Endothelial cell of umbilical vein (primary cell): Measurements from ENCODE around the gene CUX1. TPM values are rescaled to one million over a fixed set of nuclear protein-coding genes. Genes with fewer than 3 reads are reported as not detected.

Source experiments
- BruUV-seq: library from RNA; stranded (reverse); fragments of 400-500 nt; replicated peaks from 2 replicates; lab custom pipeline; 2021; lab: Mats Ljungman, UMichigan
- CTCF ChIA-PET: fragments of 300-600, 350-600 bp; sonication (Branson Sonifier 250); formaldehyde crosslinking; loops from one replicate; lab custom pipeline; 2021; ENCODE audit warnings: antibody characterized with exemption, inconsistent platforms; lab: Charles Lee
- POLR2A ChIA-PET: fragments of 300-600, 350-600 bp; sonication (Branson Sonifier 250); formaldehyde crosslinking; loops from one replicate; lab custom pipeline; 2021; ENCODE audit warnings: antibody characterized with exemption, inconsistent platforms; lab: Charles Lee
- DNase-seq: peaks from one replicate; pipeline ENCODE4 v3.0.0-alpha.2; 2011; ENCODE audit warnings: low read depth, low spot score
- FAIRE-seq: peaks from 2 replicates; lab custom pipeline; 2011; peaks lifted over from hg19 to GRCh38; lab: Jason Lieb, UNC
- H2AFZ ChIP-seq: 2 replicates; pipeline ENCODE4 v1.6.0; 2012; ENCODE audit warnings: low read depth, low read length, control low read depth, inconsistent platforms
- H3K27ac ChIP-seq: 2 replicates; pipeline ENCODE4 v1.5.1; 2011; ENCODE audit warnings: low read depth, mild to moderate bottlenecking, control low read depth, low read length, moderate library complexity; ENCODE audit not compliant: insufficient read depth
- H3K27me3 ChIP-seq, 2 experiments: 2 replicates each; pipeline versions ENCODE4 v1.6.0 to v1.6.1; 2011; ENCODE audit warnings: low read length in 2 of 2, mixed read lengths in 1 of 2; ENCODE audit not compliant: control insufficient read depth in 2 of 2, insufficient read depth in 2 of 2
- H3K36me3 ChIP-seq, 2 experiments: 2 replicates in 1 of 2; 3 replicates in 1 of 2; pipeline ENCODE4 v1.5.1; 2011; ENCODE audit warnings: low read length in 2 of 2, mild to moderate bottlenecking in 1 of 2, moderate library complexity in 1 of 2; ENCODE audit not compliant: control insufficient read depth in 2 of 2, insufficient read depth in 2 of 2; ENCODE audit errors: extremely low read depth in 1 of 2
- H3K4me1 ChIP-seq: 3 replicates; pipeline ENCODE4 v1.5.1; 2011; ENCODE audit warnings: mild to moderate bottlenecking, low read length; ENCODE audit not compliant: control insufficient read depth, insufficient read depth; ENCODE audit errors: extremely low read depth
- H3K4me2 ChIP-seq: 2 replicates; pipeline ENCODE4 v1.6.1; 2011; ENCODE audit warnings: low read length, control low read depth, mixed read lengths; ENCODE audit not compliant: insufficient read depth
- H3K4me3 ChIP-seq, 3 experiments: fragments of 200-600 bp in 1 of 3; sonication (generic), shearing (Covaris generic) in 1 of 3; replicated peaks in 1 of 3; 2 replicates each; pipeline ENCODE4 v1.5.1; 2011 to 2016; ENCODE audit warnings: control low read depth in 3 of 3, low read length in 3 of 3, mild to moderate bottlenecking in 2 of 3, inconsistent platforms in 1 of 3, low read depth in 1 of 3, moderate library complexity in 1 of 3; ENCODE audit not compliant: insufficient read depth in 1 of 3
- H3K79me2 ChIP-seq: 2 replicates; pipeline ENCODE4 v1.6.0; 2012; ENCODE audit warnings: low read length, inconsistent platforms; ENCODE audit not compliant: control insufficient read depth, insufficient read depth
- H3K9ac ChIP-seq: replicated peaks from 2 replicates; pipeline ENCODE3; 2011; ENCODE audit warnings: low read length, control low read depth; ENCODE audit not compliant: insufficient read depth; ENCODE audit errors: extremely low read depth
- H3K9me1 ChIP-seq: replicated peaks from 3 replicates; pipeline ENCODE4 v1.6.0; 2011; ENCODE audit warnings: mild to moderate bottlenecking, low read length; ENCODE audit not compliant: control insufficient read depth, insufficient read depth; ENCODE audit errors: extremely low read depth
- H3K9me3 ChIP-seq: replicated peaks from 2 replicates; pipeline ENCODE4 v1.5.1; 2012; ENCODE audit warnings: low read length, inconsistent platforms; ENCODE audit not compliant: control insufficient read depth, insufficient read depth
- H4K20me1 ChIP-seq: replicated peaks from 2 replicates; pipeline ENCODE3; 2011; ENCODE audit warnings: mild to moderate bottlenecking, low read length; ENCODE audit not compliant: control insufficient read depth, insufficient read depth; ENCODE audit errors: extremely low read depth
- EZH2 ChIP-seq: IDR thresholded peaks from 2 replicates; pipeline ENCODE4 v1.6.1; 2012; ENCODE audit warnings: borderline replicate concordance, low read depth, mild to moderate bottlenecking, moderate library complexity, low read length, inconsistent platforms; ENCODE audit not compliant: severe bottlenecking
- FOS ChIP-seq: IDR thresholded peaks from 2 replicates; pipeline ENCODE4 v1.6.1; 2011; ENCODE audit warnings: mild to moderate bottlenecking, low read length, moderate library complexity, borderline replicate concordance; ENCODE audit not compliant: insufficient read depth
- GATA2 ChIP-seq: IDR thresholded peaks from 2 replicates; pipeline ENCODE4 v1.7.0; 2011; ENCODE audit warnings: low read depth, mild to moderate bottlenecking, moderate library complexity, mixed read lengths, low read length; ENCODE audit not compliant: insufficient read length, insufficient read depth
- JUN ChIP-seq: IDR thresholded peaks from 2 replicates; pipeline ENCODE4 v1.6.1; 2011; ENCODE audit warnings: borderline replicate concordance, low read depth; ENCODE audit not compliant: insufficient read length, insufficient read depth
- MAX ChIP-seq: IDR thresholded peaks from 2 replicates; pipeline ENCODE4 v1.6.1; 2011; ENCODE audit not compliant: insufficient read depth, insufficient read length
- MYC ChIP-seq: IDR thresholded peaks from one replicate; pipeline ENCODE4 v1.6.1; 2011; ENCODE audit warnings: mild to moderate bottlenecking, low read depth, low read length
- POLR2A ChIP-seq: IDR thresholded peaks from 2 replicates; pipeline ENCODE4 v1.6.1; 2012; ENCODE audit warnings: low read depth, mild to moderate bottlenecking, control low read depth, low read length
- POLR2AphosphoS5 ChIP-seq: IDR thresholded peaks from 2 replicates; pipeline ENCODE4 v1.6.1; 2012; ENCODE audit warnings: low read depth, mild to moderate bottlenecking, control low read depth, low read length, moderate library complexity; ENCODE audit not compliant: insufficient read depth
- dilution Hi-C: fragments of 300-500 bp; cut with MboI; formaldehyde crosslinking; loops from one replicate; pipeline ENCODE4 v1.15.0; 2019; ENCODE audit warnings: low sequenced_read_pairs; ENCODE audit not compliant: extremely low pct_ligation_motif_present
- intact Hi-C: fragments of 100-400 bp; cut with micrococcal nuclease; formaldehyde crosslinking; loops from one replicate; pipeline ENCODE4 v1.10.0; 2022
- polyA plus RNA-seq, 4 experiments: library from polyadenylated mRNA; depleted of rRNA in 3 of 4; stranded (reverse) in 3 of 4; unstranded in 1 of 4; fragments of >200 nt; gene quantifications; 2 replicates each; pipeline versions ENCODE4 v1.2.1 to v1.2.3, GENCODE V29; 2011 to 2012; ENCODE audit warnings: missing spikeins in 1 of 4
- total RNA-seq: library from RNA; stranded (reverse); gene quantifications from 2 replicates; pipeline ENCODE4 v1.2.3, GENCODE V29; 2021
- TF ChIP-seq, protein P1 (sequence below), 2 donors: IDR thresholded peaks; 1 replicate in 1 of 2; 2 replicates in 1 of 2; pipeline ENCODE4 v1.5.1; 2011; ENCODE audit warnings: low read length in 2 of 2, mild to moderate bottlenecking in 2 of 2, moderate library complexity in 2 of 2, control low read depth in 1 of 2, inconsistent platforms in 1 of 2, low read depth in 1 of 2; ENCODE audit not compliant: insufficient read depth in 1 of 2; ENCODE audit errors: extremely low read depth in 1 of 2

CUX1 gene
- total and polyA plus RNA-seq, 2 donors (not counting 3 experiments of a cell fraction or from before 2014, with no cell fraction given) = 13.8 to 49.8 TPM

GRCh38 chr7:102234131-102234530, 416.7 kb downstream of the CUX1 start:
- H3K27me3 ChIP-seq = no peaks in the 10 kb centered on the region
- CTCF ChIA-PET = interaction anchor here (2.1 to 4.0 kb wide), 3 partner anchors 420 to 691 kb away, joined by 8 to 21 read pairs (median 9); no protein-coding TSS in a partner anchor
- FAIRE-seq (no peak), DNase-seq (no peak)
- intact Hi-C loops (no loop called here), dilution Hi-C loops (no loop called here)
- peaks cover 0 to 7% of the 10 kb centered on the region in 2 experiments for H3K36me3 ChIP-seq
- no peaks in the 10 kb centered on the region for H4K20me1 ChIP-seq
- H3K27ac ChIP-seq = no peak overlapping the region
- H3K9me3 ChIP-seq = no peaks in the 10 kb centered on the region
- no peak overlapping the region for H2AFZ ChIP-seq
- H3K9me1 ChIP-seq = no peaks in the 10 kb centered on the region
- H3K4me1 ChIP-seq = no peaks in the 10 kb centered on the region
- no peak overlapping the region for H3K4me3 ChIP-seq
- no peak overlapping the region for H3K9ac ChIP-seq
- POLR2A ChIA-PET = no interaction called here
- TF ChIP-seq MYC = no peak
- TF ChIP-seq MAX = no peak
- TF ChIP-seq JUN = no peak
- no peak for TF ChIP-seq FOS
- TF ChIP-seq GATA2 = no peak
- no peak for TF ChIP-seq POLR2A
- no peak for TF ChIP-seq EZH2
- TF ChIP-seq POLR2AphosphoS5 = no peak
- TF ChIP-seq, protein P1, sequence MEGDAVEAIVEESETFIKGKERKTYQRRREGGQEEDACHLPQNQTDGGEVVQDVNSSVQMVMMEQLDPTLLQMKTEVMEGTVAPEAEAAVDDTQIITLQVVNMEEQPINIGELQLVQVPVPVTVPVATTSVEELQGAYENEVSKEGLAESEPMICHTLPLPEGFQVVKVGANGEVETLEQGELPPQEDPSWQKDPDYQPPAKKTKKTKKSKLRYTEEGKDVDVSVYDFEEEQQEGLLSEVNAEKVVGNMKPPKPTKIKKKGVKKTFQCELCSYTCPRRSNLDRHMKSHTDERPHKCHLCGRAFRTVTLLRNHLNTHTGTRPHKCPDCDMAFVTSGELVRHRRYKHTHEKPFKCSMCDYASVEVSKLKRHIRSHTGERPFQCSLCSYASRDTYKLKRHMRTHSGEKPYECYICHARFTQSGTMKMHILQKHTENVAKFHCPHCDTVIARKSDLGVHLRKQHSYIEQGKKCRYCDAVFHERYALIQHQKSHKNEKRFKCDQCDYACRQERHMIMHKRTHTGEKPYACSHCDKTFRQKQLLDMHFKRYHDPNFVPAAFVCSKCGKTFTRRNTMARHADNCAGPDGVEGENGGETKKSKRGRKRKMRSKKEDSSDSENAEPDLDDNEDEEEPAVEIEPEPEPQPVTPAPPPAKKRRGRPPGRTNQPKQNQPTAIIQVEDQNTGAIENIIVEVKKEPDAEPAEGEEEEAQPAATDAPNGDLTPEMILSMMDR (IDR thresholded peaks at IDR 0.05; ENCODE audit: extremely low read depth in 1 of 2, insufficient read depth in 1 of 2, low read depth in 1 of 2, low read length in 2 of 2) = no peak
- BruUV-seq = no TSS peak
- no peak overlapping the region for H3K4me2 ChIP-seq
- no peaks in the 10 kb centered on the region for H3K79me2 ChIP-seq
